GM12865 (cell line): ENCODE measurements around the gene TPT1.

ENCODE experiments used
- DNase-seq: peaks from one replicate; pipeline ENCODE4 v3.0.0; 2010; ENCODE audit warnings: low read depth
- H3K4me3 ChIP-seq: 2 replicates; pipeline ENCODE4 v1.5.1; 2011; ENCODE audit warnings: mild to moderate bottlenecking, low read depth, low read length, control low read depth
- TF ChIP-seq, protein P1 (sequence below): IDR thresholded peaks from 2 replicates; pipeline ENCODE4 v1.5.1; 2011; ENCODE audit warnings: low read length, control low read depth, low read depth, inconsistent platforms; ENCODE audit not compliant: insufficient read depth; ENCODE audit errors: missing control alignments

TPT1 gene

GRCh38 chr13:45310341-45311131, 30.4 kb downstream of the TPT1 start:
- DNase-seq = no peak
- H3K4me3 ChIP-seq = no peak overlapping the region

DNA sequence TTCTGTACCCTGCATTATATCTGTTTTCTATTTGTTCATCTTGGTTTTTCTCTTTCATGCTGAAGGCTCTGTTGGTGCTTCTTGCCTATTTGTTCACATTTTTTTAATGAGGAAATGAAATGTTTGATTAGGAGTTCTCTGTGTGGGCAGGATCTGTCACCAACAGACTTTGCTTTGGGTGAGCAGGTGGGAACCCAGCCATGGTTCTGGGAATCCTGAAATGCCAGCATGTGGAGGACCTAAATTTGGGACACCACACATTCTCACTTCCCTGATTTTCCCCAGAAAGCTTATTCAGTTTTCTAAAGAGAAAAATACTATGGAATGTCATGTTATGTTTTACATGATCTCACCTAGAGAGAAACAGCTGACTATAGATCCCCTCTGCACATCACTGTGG, 34.0 kb downstream of the TPT1 start:
- no peak overlapping the region for H3K4me3 ChIP-seq
- DNase-seq = no peak
- TF ChIP-seq, protein P1, sequence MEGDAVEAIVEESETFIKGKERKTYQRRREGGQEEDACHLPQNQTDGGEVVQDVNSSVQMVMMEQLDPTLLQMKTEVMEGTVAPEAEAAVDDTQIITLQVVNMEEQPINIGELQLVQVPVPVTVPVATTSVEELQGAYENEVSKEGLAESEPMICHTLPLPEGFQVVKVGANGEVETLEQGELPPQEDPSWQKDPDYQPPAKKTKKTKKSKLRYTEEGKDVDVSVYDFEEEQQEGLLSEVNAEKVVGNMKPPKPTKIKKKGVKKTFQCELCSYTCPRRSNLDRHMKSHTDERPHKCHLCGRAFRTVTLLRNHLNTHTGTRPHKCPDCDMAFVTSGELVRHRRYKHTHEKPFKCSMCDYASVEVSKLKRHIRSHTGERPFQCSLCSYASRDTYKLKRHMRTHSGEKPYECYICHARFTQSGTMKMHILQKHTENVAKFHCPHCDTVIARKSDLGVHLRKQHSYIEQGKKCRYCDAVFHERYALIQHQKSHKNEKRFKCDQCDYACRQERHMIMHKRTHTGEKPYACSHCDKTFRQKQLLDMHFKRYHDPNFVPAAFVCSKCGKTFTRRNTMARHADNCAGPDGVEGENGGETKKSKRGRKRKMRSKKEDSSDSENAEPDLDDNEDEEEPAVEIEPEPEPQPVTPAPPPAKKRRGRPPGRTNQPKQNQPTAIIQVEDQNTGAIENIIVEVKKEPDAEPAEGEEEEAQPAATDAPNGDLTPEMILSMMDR = no peak

More at GRCh38 chr13:45310341-45311131, 30.4 kb downstream of the TPT1 start:
- TF ChIP-seq, protein P1 = no peak

GRCh38 chr13:45305079-45305478, 35.9 kb downstream of the TPT1 start:
- no peak overlapping the region for H3K4me3 ChIP-seq
- TF ChIP-seq, protein P1 = no peak
- DNase-seq = no peak

DNA sequence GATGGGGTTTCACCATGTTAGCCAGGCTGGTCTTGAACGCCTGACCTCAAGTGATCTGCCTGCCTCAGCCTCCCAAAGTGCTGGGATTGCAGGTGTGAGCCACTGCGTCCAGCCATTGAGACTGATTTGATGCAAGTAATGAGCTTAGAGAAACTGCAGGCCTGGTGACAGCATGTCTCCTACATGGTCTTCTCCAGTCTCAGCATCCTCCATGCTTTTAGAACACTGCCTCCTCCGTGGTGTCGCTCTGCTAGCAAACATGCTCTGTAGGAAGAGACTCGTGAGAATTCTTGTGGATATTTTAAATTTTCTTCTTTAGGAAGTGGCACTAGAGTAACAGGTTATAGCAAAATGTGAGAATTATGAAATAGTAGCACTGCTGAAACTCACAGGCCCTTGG, 37.1 kb downstream of the TPT1 start:
- no peak overlapping the region for H3K4me3 ChIP-seq
- no peak for DNase-seq
- TF ChIP-seq, protein P1 = no peak

- no peak for DNase-seq
- TF ChIP-seq, protein P1 = no peak
- no peak overlapping the region for H3K4me3 ChIP-seq
Measured at GRCh38 chr13:45303026-45303425, 38.0 kb downstream of the TPT1 start.

DNA sequence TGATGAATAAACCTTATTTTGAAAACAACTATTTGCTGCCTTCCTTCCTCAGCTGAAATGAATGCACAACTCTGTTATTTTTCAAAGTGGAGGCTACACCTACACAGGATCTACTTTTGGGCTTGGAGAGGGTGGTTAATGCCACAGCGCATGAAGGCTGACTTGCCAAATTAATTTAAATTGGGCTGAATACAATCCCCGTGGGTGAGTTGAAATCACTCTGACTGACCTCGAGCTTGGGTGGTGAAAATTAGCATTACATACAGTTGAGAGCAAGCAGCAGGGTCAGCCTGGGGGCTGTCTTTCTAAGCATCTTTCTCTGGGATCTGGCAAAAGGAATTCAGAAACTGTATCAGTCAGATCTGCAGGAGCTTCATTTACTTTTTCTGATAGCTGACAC, 38.5 kb downstream of the TPT1 start:
- TF ChIP-seq, protein P1 = no peak
- no peak for DNase-seq
- no peak overlapping the region for H3K4me3 ChIP-seq

DNA sequence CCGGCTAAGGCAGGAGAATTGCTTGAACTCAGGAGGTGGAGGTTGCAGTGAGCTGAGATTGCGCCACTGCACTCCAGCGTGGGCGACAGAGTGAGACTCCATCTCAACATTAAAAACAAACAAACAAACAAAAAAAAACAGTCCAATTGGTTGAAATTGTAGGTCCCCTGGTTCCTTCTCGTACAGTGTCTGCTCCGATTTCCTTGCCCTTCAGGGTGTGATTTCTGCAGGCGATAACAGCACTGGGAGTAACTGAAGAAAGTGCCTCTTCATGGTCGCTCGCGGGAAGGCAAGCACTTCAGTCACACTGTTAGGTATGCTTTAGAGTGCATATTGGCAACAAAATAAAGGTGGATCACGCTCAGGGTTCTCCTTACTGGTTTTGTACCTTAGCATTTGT, 39.7 kb downstream of the TPT1 start:
- TF ChIP-seq, protein P1 = no peak
- H3K4me3 ChIP-seq = no peak overlapping the region
- DNase-seq = no peak
